Sigmoid colon (tissue), 4 donors: ENCODE data around the gene FANCE.

ENCODE experiments used
- EP300 ChIP-seq, 4 donors: sonication (generic); formaldehyde crosslinking; IDR thresholded peaks; one replicate each; pipeline ENCODE4 v1.6.1; 2017; ENCODE audit warnings: antibody characterized with exemption in 4 of 4
- POLR2A ChIP-seq, 2 donors: fragments of 450-650 bp; IDR thresholded peaks; one replicate each; pipeline ENCODE4 v1.6.1; 2016; ENCODE audit warnings: antibody characterized with exemption in 2 of 2, mild to moderate bottlenecking in 2 of 2, moderate library complexity in 2 of 2
- TF ChIP-seq, protein P1 (sequence below), 4 experiments: fragments of 450-650 bp in 3 of 4; fragments of 200-600 bp in 1 of 4; IDR thresholded peaks; one replicate each; pipeline ENCODE4 v1.5.1; 2016 to 2019; ENCODE audit warnings: antibody characterized with exemption in 4 of 4, mild to moderate bottlenecking in 3 of 4, moderate library complexity in 2 of 4

DNA sequence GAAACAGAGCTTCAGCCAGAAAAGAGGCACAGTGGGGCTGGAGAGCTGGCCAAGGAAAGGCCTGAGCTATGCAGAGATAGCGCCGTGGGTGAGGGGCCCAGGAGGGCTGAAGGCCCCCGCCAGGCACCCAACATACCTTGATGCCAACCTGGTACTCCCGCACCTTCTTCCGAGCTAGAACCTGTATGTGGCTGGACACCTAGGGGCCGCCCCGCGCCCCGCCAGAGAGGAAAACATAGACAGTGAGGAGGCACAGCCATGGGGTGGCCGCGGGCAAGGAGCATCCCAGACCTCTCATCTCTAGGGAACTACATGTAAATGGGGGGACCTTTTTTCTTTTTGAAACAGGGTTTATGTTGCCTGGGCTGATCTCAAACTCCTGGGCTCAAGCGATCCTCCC is 28.0 kb downstream of the FANCE start:
- no peak for TF ChIP-seq POLR2A (IDR thresholded peaks at IDR 0.05)
- TF ChIP-seq EP300 (IDR thresholded peaks at IDR 0.05) = no peak
- TF ChIP-seq, protein P1, sequence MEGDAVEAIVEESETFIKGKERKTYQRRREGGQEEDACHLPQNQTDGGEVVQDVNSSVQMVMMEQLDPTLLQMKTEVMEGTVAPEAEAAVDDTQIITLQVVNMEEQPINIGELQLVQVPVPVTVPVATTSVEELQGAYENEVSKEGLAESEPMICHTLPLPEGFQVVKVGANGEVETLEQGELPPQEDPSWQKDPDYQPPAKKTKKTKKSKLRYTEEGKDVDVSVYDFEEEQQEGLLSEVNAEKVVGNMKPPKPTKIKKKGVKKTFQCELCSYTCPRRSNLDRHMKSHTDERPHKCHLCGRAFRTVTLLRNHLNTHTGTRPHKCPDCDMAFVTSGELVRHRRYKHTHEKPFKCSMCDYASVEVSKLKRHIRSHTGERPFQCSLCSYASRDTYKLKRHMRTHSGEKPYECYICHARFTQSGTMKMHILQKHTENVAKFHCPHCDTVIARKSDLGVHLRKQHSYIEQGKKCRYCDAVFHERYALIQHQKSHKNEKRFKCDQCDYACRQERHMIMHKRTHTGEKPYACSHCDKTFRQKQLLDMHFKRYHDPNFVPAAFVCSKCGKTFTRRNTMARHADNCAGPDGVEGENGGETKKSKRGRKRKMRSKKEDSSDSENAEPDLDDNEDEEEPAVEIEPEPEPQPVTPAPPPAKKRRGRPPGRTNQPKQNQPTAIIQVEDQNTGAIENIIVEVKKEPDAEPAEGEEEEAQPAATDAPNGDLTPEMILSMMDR (IDR thresholded peaks at IDR 0.05) = no peak
